Urothelium cell line (cell line): ENCODE results near the gene LSM4.

ENCODE experiments used
- DNase-seq: peaks from one replicate; pipeline ENCODE4 v3.0.0; 2011; ENCODE audit warnings: low spot score, mixed read lengths
- FAIRE-seq: peaks from 2 replicates; lab custom pipeline; 2011; peaks lifted over from hg19 to GRCh38; lab: Jason Lieb, UNC

The LSM4 gene

GRCh38 chr19:18311502-18312091, 11.3 kb downstream of the LSM4 start:
- no peak for DNase-seq
- FAIRE-seq: no peak

- no peak for FAIRE-seq
- no peak for DNase-seq
These were observed 11.9 kb downstream of the LSM4 start for GRCh38 chr19:18310966-18311365.

GRCh38 chr19:18310118-18310909, 12.6 kb downstream of the LSM4 start:
- FAIRE-seq: no peak

GRCh38 chr19:18309525-18310064, 13.3 kb downstream of the LSM4 start:
- FAIRE-seq (no peak), DNase-seq (no peak)

More at GRCh38 chr19:18310118-18310909, 12.6 kb downstream of the LSM4 start:
- no peak for DNase-seq

GRCh38 chr19:18308948-18309325, 13.9 kb downstream of the LSM4 start:
- FAIRE-seq (no peak), DNase-seq (no peak)

GRCh38 chr19:18308051-18308947, 14.6 kb downstream of the LSM4 start:
- no peak for DNase-seq
- no peak for FAIRE-seq

GRCh38 chr19:18307271-18307681, 15.6 kb downstream of the LSM4 start:
- DNase-seq: no peak
- FAIRE-seq: no peak

GRCh38 chr19:18306888-18307260, 16.0 kb downstream of the LSM4 start:
- FAIRE-seq: no peak

GRCh38 chr19:18306209-18306887, 16.5 kb downstream of the LSM4 start:
- DNase-seq (no peak), FAIRE-seq (no peak)

More at GRCh38 chr19:18306888-18307260, 16.0 kb downstream of the LSM4 start:
- no peak for DNase-seq

- DNase-seq: peak; percentile 86
- no peak for FAIRE-seq
These were observed 18.2 kb downstream of the LSM4 start for GRCh38 chr19:18304458-18305310.

- FAIRE-seq (no peak), DNase-seq (no peak)
These were observed 18.7 kb downstream of the LSM4 start for GRCh38 chr19:18304208-18304457.

- DNase-seq: no peak
- FAIRE-seq: no peak
These were observed 21.2 kb downstream of the LSM4 start for GRCh38 chr19:18301718-18302111.

GRCh38 chr19:18300930-18301717, 21.8 kb downstream of the LSM4 start:
- no peak for FAIRE-seq

GRCh38 chr19:18299654-18300053, 23.2 kb downstream of the LSM4 start:
- no peak for FAIRE-seq
- DNase-seq: no peak

More at GRCh38 chr19:18300930-18301717, 21.8 kb downstream of the LSM4 start:
- DNase-seq: peak; percentile 34

- DNase-seq: no peak
- no peak for FAIRE-seq
These were observed 24.3 kb downstream of the LSM4 start for GRCh38 chr19:18298601-18299000.

GRCh38 chr19:18297308-18297707, 25.6 kb downstream of the LSM4 start:
- no peak for DNase-seq
- FAIRE-seq: no peak

GRCh38 chr19:18295034-18295451, 27.8 kb downstream of the LSM4 start:
- DNase-seq (no peak), FAIRE-seq (no peak)

- DNase-seq: peak; percentile 51
- no peak for FAIRE-seq
These were observed 28.4 kb downstream of the LSM4 start for GRCh38 chr19:18294467-18294864.
